ENCODE measurements around the gene TMX4.

Gene TMX4

DNA sequence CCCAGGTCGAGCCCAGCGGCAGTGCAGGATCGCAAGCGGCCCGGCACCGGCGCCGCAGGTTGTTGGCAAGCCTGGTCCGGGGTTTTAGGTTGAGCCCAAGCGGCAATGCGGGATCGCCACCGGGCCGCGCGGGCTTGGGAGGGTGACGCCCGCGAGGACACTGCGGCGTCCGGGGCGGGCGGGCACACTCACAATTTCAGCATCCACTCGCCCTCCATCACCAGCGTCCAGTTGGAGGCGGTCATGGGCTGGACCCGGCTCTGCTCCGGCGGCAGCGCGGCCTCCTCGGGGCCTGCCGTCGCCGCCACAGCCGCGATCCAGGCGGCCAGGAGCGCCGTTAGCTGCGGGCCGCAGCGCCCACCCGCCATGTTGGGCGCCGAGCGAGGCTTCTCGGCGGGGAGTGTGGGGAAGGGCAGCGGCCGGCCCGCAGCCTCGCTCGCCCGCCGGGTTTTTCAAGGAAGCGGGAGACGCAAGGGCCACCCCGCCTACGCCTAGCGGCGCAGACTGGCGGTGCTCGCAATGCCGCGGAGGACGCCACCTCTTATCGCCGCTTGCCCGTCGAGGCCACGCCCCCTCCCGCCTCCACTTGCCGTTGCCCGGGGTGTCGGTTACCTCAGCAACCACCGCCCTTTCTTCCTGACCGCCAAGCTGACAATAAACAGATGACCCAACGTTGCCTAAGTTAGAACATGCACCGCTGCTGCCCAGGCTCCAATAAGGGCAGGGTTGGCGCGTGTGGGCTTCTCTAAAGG, at the start of gene TMX4 (continued):
- TF ChIP-seq ZNF529 (tag by site-specific recombination; IDR thresholded peaks at IDR 0.05; ENCODE audit: insufficient replicate concordance) (no peak), ZBTB17 (tag by site-specific recombination; IDR thresholded peaks at IDR 0.05) (peak; percentile 21; the same call in 1 of the 2 replicates), YY1 (tag by site-specific recombination; IDR thresholded peaks at IDR 0.05) (peak; percentile 71), ZNF133 (tag by site-specific recombination; IDR thresholded peaks at IDR 0.05) (no peak; the same call in 1 of the 2 replicates), ZNF140 (tag by site-specific recombination; IDR thresholded peaks at IDR 0.05) (no peak), KLF7 (tag by site-specific recombination; IDR thresholded peaks at IDR 0.05; ENCODE audit: borderline replicate concordance) (no peak), ZNF169 (tag by site-specific recombination; IDR thresholded peaks at IDR 0.05) (no peak), ZNF302 (tag by site-specific recombination; IDR thresholded peaks at IDR 0.05; ENCODE audit: low read depth) (no peak), ZNF221 (tag by site-specific recombination; IDR thresholded peaks at IDR 0.05; ENCODE audit: borderline replicate concordance) (no peak), ZNF501 (tag by site-specific recombination; IDR thresholded peaks at IDR 0.05) (no peak), HOXD13 (CRISPR knock-in tag; IDR thresholded peaks at IDR 0.05; ENCODE audit: borderline replicate concordance) (no peak), ZNF747 (tag by site-specific recombination; IDR thresholded peaks at IDR 0.05) (no peak), ZNF335 (tag by site-specific recombination; conservative IDR thresholded peaks at IDR 0.05) (peak; percentile 78), ZSCAN5A (tag by site-specific recombination; IDR thresholded peaks at IDR 0.05) (0 out of 2 replicates have a peak, but pooled peaks have one; percentile 28), ZNF280D (tag by site-specific recombination; IDR thresholded peaks at IDR 0.05) (no peak), SP2 (tag by site-specific recombination; IDR thresholded peaks at IDR 0.05) (peak; percentile 57), BCL11A (tag by site-specific recombination; IDR thresholded peaks at IDR 0.05; ENCODE audit: low read depth) (no peak), ZNF184 (tag by site-specific recombination; IDR thresholded peaks at IDR 0.05) (no peak), KLF1 (tag by site-specific recombination; IDR thresholded peaks at IDR 0.05) (no peak), ZNF514 (tag by site-specific recombination; IDR thresholded peaks at IDR 0.05) (no peak), ZFP3 (tag by site-specific recombination; IDR thresholded peaks at IDR 0.05; ENCODE audit: low read depth) (no peak), MYNN (tag by site-specific recombination; IDR thresholded peaks at IDR 0.05; ENCODE audit: borderline replicate concordance) (peak; percentile 92), ZNF350 (tag by site-specific recombination; IDR thresholded peaks at IDR 0.05) (no peak), ZNF324 (tag by site-specific recombination; IDR thresholded peaks at IDR 0.05) (no peak)
- TF ChIP-seq, protein P1, sequence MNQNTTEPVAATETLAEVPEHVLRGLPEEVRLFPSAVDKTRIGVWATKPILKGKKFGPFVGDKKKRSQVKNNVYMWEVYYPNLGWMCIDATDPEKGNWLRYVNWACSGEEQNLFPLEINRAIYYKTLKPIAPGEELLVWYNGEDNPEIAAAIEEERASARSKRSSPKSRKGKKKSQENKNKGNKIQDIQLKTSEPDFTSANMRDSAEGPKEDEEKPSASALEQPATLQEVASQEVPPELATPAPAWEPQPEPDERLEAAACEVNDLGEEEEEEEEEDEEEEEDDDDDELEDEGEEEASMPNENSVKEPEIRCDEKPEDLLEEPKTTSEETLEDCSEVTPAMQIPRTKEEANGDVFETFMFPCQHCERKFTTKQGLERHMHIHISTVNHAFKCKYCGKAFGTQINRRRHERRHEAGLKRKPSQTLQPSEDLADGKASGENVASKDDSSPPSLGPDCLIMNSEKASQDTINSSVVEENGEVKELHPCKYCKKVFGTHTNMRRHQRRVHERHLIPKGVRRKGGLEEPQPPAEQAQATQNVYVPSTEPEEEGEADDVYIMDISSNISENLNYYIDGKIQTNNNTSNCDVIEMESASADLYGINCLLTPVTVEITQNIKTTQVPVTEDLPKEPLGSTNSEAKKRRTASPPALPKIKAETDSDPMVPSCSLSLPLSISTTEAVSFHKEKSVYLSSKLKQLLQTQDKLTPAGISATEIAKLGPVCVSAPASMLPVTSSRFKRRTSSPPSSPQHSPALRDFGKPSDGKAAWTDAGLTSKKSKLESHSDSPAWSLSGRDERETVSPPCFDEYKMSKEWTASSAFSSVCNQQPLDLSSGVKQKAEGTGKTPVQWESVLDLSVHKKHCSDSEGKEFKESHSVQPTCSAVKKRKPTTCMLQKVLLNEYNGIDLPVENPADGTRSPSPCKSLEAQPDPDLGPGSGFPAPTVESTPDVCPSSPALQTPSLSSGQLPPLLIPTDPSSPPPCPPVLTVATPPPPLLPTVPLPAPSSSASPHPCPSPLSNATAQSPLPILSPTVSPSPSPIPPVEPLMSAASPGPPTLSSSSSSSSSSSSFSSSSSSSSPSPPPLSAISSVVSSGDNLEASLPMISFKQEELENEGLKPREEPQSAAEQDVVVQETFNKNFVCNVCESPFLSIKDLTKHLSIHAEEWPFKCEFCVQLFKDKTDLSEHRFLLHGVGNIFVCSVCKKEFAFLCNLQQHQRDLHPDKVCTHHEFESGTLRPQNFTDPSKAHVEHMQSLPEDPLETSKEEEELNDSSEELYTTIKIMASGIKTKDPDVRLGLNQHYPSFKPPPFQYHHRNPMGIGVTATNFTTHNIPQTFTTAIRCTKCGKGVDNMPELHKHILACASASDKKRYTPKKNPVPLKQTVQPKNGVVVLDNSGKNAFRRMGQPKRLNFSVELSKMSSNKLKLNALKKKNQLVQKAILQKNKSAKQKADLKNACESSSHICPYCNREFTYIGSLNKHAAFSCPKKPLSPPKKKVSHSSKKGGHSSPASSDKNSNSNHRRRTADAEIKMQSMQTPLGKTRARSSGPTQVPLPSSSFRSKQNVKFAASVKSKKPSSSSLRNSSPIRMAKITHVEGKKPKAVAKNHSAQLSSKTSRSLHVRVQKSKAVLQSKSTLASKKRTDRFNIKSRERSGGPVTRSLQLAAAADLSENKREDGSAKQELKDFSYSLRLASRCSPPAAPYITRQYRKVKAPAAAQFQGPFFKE (tag by site-specific recombination; IDR thresholded peaks at IDR 0.05; ENCODE audit: borderline replicate concordance), result no peak
- TF ChIP-seq, protein P2, sequence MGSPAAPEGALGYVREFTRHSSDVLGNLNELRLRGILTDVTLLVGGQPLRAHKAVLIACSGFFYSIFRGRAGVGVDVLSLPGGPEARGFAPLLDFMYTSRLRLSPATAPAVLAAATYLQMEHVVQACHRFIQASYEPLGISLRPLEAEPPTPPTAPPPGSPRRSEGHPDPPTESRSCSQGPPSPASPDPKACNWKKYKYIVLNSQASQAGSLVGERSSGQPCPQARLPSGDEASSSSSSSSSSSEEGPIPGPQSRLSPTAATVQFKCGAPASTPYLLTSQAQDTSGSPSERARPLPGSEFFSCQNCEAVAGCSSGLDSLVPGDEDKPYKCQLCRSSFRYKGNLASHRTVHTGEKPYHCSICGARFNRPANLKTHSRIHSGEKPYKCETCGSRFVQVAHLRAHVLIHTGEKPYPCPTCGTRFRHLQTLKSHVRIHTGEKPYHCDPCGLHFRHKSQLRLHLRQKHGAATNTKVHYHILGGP (tag by site-specific recombination; IDR thresholded peaks at IDR 0.05), result no peak
- TF ChIP-seq, protein P3, sequence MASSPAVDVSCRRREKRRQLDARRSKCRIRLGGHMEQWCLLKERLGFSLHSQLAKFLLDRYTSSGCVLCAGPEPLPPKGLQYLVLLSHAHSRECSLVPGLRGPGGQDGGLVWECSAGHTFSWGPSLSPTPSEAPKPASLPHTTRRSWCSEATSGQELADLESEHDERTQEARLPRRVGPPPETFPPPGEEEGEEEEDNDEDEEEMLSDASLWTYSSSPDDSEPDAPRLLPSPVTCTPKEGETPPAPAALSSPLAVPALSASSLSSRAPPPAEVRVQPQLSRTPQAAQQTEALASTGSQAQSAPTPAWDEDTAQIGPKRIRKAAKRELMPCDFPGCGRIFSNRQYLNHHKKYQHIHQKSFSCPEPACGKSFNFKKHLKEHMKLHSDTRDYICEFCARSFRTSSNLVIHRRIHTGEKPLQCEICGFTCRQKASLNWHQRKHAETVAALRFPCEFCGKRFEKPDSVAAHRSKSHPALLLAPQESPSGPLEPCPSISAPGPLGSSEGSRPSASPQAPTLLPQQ (tag by site-specific recombination; IDR thresholded peaks at IDR 0.05), result peak; percentile 91; the same call in 1 of the 2 replicates

Data from HEK293 (cell line).